SK-N-SH (cell line): ENCODE measurements around the gene ZBTB38. TPM values are rescaled to one million over a fixed set of nuclear protein-coding genes. Genes with fewer than 3 reads are reported as not detected.

Experiments
- CTCF ChIA-PET: fragments of 300-600, 350-600 bp; formaldehyde crosslinking; extraction: SDS; loops from one replicate; lab custom pipeline; 2021; lab: Yijun Ruan, JAX
- POLR2A ChIA-PET: fragments of 350-600 bp; sonication (Branson Sonifier 250); formaldehyde crosslinking; extraction: SDS; loops from one replicate; lab custom pipeline; 2020; ENCODE audit warnings: antibody characterized with exemption, inconsistent platforms; lab: Yijun Ruan, JAX
- DNase-seq: peaks from one replicate; pipeline ENCODE4 v3.0.0; 2012
- H2AFZ ChIP-seq: fragments of 200-600 bp; sonication (generic); 2 replicates; pipeline ENCODE4 v1.8.1; 2016; ENCODE audit warnings: antibody characterized with exemption, mild to moderate bottlenecking, low read depth
- H3F3A ChIP-seq: fragments of 200-600 bp; sonication (generic); replicated peaks from 2 replicates; pipeline ENCODE3; 2016; ENCODE audit warnings: antibody characterized with exemption, mild to moderate bottlenecking; ENCODE audit not compliant: insufficient read depth
- H3K27ac ChIP-seq, 2 experiments: fragments of 200-500 bp in 1 of 2; fragments of 200-600 bp in 1 of 2; sonication (Bioruptor generic) in 1 of 2; sonication (generic), shearing (Covaris generic) in 1 of 2; 2 replicates each; pipeline versions ENCODE4 v1.5.1 to v1.6.1; 2014 to 2016; ENCODE audit warnings: low read depth in 2 of 2, inconsistent platforms in 1 of 2, low read length in 1 of 2, mild to moderate bottlenecking in 1 of 2, mixed read lengths in 1 of 2
- H3K27me3 ChIP-seq: fragments of 200-600 bp; sonication (generic), shearing (Covaris generic); 2 replicates; pipeline ENCODE4 v1.6.1; 2016; ENCODE audit warnings: mixed run types; ENCODE audit not compliant: insufficient read depth
- H3K36me3 ChIP-seq, 2 experiments: fragments of 200-500 bp in 1 of 2; fragments of 200-600 bp in 1 of 2; sonication (Bioruptor generic) in 1 of 2; sonication (generic) in 1 of 2; replicated peaks in 1 of 2; 2 replicates each; pipeline versions ENCODE3 to v1.5.1; 2014 to 2016; ENCODE audit warnings: low read length in 1 of 2, mild to moderate bottlenecking in 1 of 2; ENCODE audit not compliant: insufficient read depth in 2 of 2, control insufficient read depth in 1 of 2
- H3K4me1 ChIP-seq, 2 experiments: fragments of 200-500 bp in 1 of 2; fragments of 200-600 bp in 1 of 2; sonication (Bioruptor generic) in 1 of 2; sonication (generic), shearing (Covaris generic) in 1 of 2; 2 replicates each; pipeline versions ENCODE4 v1.5.1 to v1.6.1; 2014 to 2016; ENCODE audit warnings: low read depth in 1 of 2, low read length in 1 of 2, mixed run types in 1 of 2; ENCODE audit not compliant: insufficient read depth in 2 of 2, control insufficient read depth in 1 of 2
- H3K4me2 ChIP-seq: fragments of 200-600 bp; sonication (generic), shearing (Covaris generic); 2 replicates; pipeline ENCODE4 v1.6.1; 2017; ENCODE audit warnings: mixed run types
- H3K4me3 ChIP-seq, 2 experiments: fragments of 200-500 bp in 1 of 2; fragments of 200-600 bp in 1 of 2; sonication (Bioruptor generic) in 1 of 2; sonication (generic), shearing (Covaris generic) in 1 of 2; 2 replicates each; pipeline versions ENCODE4 v1.5.1 to v1.8.1; 2014 to 2016; ENCODE audit warnings: low read depth in 2 of 2, inconsistent platforms in 1 of 2, low read length in 1 of 2, mild to moderate bottlenecking in 1 of 2, mixed read lengths in 1 of 2, moderate library complexity in 1 of 2
- H3K79me2 ChIP-seq: fragments of 200-600 bp; sonication (generic); 2 replicates; pipeline ENCODE4 v1.8.1; 2017; ENCODE audit warnings: mild to moderate bottlenecking; ENCODE audit not compliant: insufficient read depth
- H3K9ac ChIP-seq: fragments of 200-600 bp; sonication (generic); 2 replicates; pipeline ENCODE4 v1.6.1; 2017; ENCODE audit warnings: mixed run types
- H3K9me2 ChIP-seq: fragments of 200-600 bp; sonication (generic); 2 replicates; pipeline ENCODE4 v1.6.1; 2017; ENCODE audit warnings: mixed run types
- H3K9me3 ChIP-seq: fragments of 200-600 bp; sonication (generic); 2 replicates; pipeline ENCODE4 v1.6.1; 2017; ENCODE audit warnings: mixed run types, mild to moderate bottlenecking, moderate library complexity
- H4K20me1 ChIP-seq: fragments of 200-600 bp; sonication (generic); 2 replicates; pipeline ENCODE4 v1.6.1; 2017; ENCODE audit warnings: mild to moderate bottlenecking, mixed run types; ENCODE audit not compliant: insufficient read depth
- CTCF ChIP-seq: fragments of 200-600 bp; sonication (generic); IDR thresholded peaks from 2 replicates; pipeline ENCODE4 v1.6.1; 2017; ENCODE audit warnings: antibody characterized with exemption, mild to moderate bottlenecking, moderate library complexity
- FOSL2 ChIP-seq: IDR thresholded peaks from 2 replicates; pipeline ENCODE4 v1.4.0; 2012; ENCODE audit warnings: low read depth, mild to moderate bottlenecking, moderate library complexity, borderline replicate concordance
- JUND ChIP-seq: IDR thresholded peaks from 2 replicates; pipeline ENCODE4 v1.4.0; 2012
- NFIC ChIP-seq: IDR thresholded peaks from 2 replicates; pipeline ENCODE4 v1.4.0; 2012; ENCODE audit warnings: borderline replicate concordance
- PBX3 ChIP-seq: IDR thresholded peaks from 2 replicates; pipeline ENCODE4; 2012
- RCOR1 ChIP-seq: fragments of 150-350 bp; IDR thresholded peaks from 2 replicates; pipeline ENCODE4 v1.6.1; 2017; ENCODE audit warnings: antibody characterized with exemption, low read length
- SIN3A ChIP-seq: IDR thresholded peaks from 2 replicates; pipeline ENCODE4 v1.6.1; 2012; ENCODE audit warnings: low read depth, mild to moderate bottlenecking, low read length, moderate library complexity, borderline replicate concordance
- WGBS: methylation state at CpG from one replicate; pipeline ENCODE4 v1.1.6; 2017; ENCODE audit warnings: low lambda C conversion rate; 5-methylcytosine and 5-hydroxymethylcytosine counted together
- polyA plus RNA-seq, 3 experiments: library from polyadenylated mRNA; depleted of rRNA; stranded (reverse); fragments of >200 nt; gene quantifications; 2 replicates each; pipeline ENCODE4 v1.2.3, GENCODE V29; 2012

ZBTB38 gene
- polyA plus RNA-seq, 1 of the 3 experiments (the other 2 are of a cell fraction), result 10.1 TPM

- H3K4me2 ChIP-seq, result no peak overlapping the region
- no peak overlapping the region for H2AFZ ChIP-seq
- no peaks in the 10 kb centered on the region for H3K27me3 ChIP-seq
- peaks cover 21% of the 10 kb centered on the region; the same call in 1 of the 2 replicates for H3K79me2 ChIP-seq
- H4K20me1 ChIP-seq, result no peaks in the 10 kb centered on the region
- H3K27ac ChIP-seq, result no peak overlapping the region
- H3K36me3 ChIP-seq, result no peaks in the 10 kb centered on the region
- TF ChIP-seq FOSL2 (peak; percentile 51; the same call in 1 of the 2 replicates), SIN3A (no peak), PBX3 (peak; percentile 40), JUND (peak; percentile 29; the same call in 1 of the 2 replicates)
- TF ChIP-seq, all 33 proteins: peak for 3
- H3K9ac ChIP-seq, result no peak overlapping the region
- WGBS, result 91% methylated on average over 7 of the region's 7 CpGs
- DNase-seq, result no peak
- H3F3A ChIP-seq, result peaks cover 11% of the 10 kb centered on the region
- CTCF ChIA-PET, result interaction anchor here (0.9 to 5.6 kb wide), 5 partner anchors 9 to 81 kb away, joined by 3 to 34 read pairs (median 6); no protein-coding TSS in a partner anchor
- peaks cover 3 to 6% of the 10 kb centered on the region in 2 experiments; a peak in 2 of 4 replicates for H3K4me1 ChIP-seq
- H3K9me2 ChIP-seq, result no peaks in the 10 kb centered on the region
- H3K4me3 ChIP-seq, result no peak overlapping the region
- H3K9me3 ChIP-seq, result no peaks in the 10 kb centered on the region
- POLR2A ChIA-PET, result no interaction called here
These were observed 5.6 kb downstream of the ZBTB38 start for GRCh38 chr3:141373768-141374526.

DNA sequence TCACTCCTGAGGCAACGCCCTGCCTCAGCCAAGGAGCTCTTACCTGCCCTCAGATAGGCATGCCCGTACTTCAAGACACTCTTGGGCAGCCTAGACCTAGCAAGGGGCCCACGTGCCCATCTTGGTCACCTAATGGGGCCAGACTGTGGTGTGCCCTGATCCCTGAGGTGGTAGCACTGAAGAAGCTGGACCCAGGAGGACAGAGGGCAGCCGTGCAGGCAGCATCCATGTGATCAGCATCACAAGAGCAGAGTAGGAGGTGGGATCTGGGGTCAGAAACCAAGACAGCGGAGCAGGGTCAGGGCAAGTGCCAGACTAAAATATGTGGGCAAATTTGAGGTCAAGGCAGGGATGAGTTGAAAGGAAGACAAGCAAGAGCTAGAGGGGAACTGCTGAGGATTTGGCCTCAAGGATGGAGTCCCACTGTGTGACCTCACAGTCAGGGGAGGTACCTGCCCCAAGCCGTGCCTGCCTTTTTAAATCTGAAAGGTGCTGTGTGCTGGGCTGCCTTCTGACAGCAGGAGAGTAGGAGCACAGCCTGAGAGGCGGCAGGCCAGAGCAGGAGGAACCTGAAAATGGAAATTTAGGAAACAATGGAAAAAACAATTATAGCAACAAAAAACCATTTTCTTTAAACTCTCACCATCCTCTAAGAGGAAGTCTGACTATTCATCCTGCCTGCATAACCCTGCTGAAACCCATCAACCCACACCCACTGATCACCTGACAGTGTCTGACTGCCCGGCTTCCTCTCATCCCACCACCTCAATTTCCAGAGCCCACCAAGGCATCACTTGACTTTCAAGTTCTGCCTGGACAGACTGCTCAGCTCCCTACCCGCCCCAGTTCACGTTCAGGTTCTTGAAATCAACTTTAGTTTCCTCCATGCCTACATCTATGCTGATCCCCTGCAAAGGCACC lies 7.3 kb downstream of the ZBTB38 start:
- Histone ChIP-seq H4K20me1 (no peaks in the 10 kb centered on the region), H3K9me2 (no peaks in the 10 kb centered on the region), H3K4me3 (no peak overlapping the region), H3K27ac (no peak overlapping the region), H3K36me3 (no peaks in the 10 kb centered on the region), H3K4me2 (no peak overlapping the region), H3K79me2 (peaks cover 10% of the 10 kb centered on the region; the same call in 1 of the 2 replicates), H3F3A (no peaks in the 10 kb centered on the region), H2AFZ (no peak overlapping the region), H3K27me3 (no peaks in the 10 kb centered on the region), H3K9ac (no peak overlapping the region), H3K4me1 (no peaks in the 10 kb centered on the region), H3K9me3 (no peaks in the 10 kb centered on the region)
- TF ChIP-seq FOSL2 (no peak), RCOR1 (no peak), CTCF (no peak), NFIC (no peak)
- DNase-seq, result no peak
- ChIA-PET POLR2A (no interaction called here), CTCF (interaction anchor here (0.7 to 2.0 kb wide), 6 partner anchors 8 to 90 kb away, joined by 3 to 6 read pairs (median 3); no protein-coding TSS in a partner anchor)
- 95% methylated on average over 9 of the region's 10 CpGs for WGBS
